ENCODE results near the gene CTBP1. TPM values are rescaled to one million over a fixed set of nuclear protein-coding genes. Genes with fewer than 3 reads are reported as not detected.
A peak's percentile ranks its signal among the peaks of the same experiment; 100 is the strongest.

CTBP1 gene
- polyA plus RNA-seq, 1 donor (not counting 4 experiments of a cell fraction or from before 2014, with no cell fraction given) = 46.9 TPM

DNA sequence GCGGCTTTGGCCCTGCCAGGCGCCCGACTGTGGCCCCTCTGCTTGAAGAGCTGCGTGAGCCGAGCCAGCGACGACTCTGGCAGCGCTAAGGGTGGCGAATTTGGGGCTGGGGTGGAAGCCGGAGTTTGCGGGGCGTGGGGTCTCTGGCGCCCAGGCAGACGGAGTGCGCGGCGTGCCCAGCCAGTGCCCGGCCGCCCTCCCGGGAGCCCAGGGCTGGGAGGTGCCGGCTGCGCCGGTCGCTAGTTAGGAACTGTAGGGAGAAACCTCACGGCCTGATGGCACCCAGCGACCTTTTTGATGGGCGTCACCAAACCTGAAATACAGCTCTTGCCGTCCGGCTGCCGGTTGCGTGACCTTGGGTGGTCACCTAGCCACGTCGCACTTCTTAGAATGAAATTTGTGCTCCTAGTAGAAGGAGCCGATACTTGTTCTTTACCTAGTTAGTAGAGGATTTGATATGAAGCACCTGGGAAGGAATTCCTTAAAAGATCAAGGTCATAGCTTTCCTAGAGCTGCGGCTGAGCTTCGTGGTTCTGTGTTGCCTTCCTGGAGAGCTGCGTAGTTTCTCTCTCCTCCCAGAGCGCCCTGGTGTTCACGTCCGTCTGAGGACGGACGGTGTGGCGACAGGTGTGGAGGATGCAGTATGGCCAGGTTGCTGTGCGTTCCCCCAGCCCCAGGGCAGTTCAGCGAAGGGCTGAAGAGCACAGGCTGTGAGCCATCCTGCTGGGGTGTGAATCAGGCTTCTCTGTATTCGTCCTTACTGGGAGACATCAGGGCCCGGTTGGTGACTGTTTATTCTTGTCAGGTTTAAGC is 41.4 kb upstream of the CTBP1 start:
- Histone ChIP-seq H3K36me3 (ENCODE audit: control insufficient read depth in 2 of 2, extremely low read depth in 1 of 2, insufficient read depth in 2 of 2, low read length in 2 of 2) (peaks cover 0 to 6% of the 10 kb centered on the region in 2 experiments), H3K27ac (ENCODE audit: control insufficient read depth, insufficient read depth, low read length) (peak overlapping the region; percentile 67), H3K9ac (ENCODE audit: control insufficient read depth, extremely low read depth, insufficient read depth, low read length) (peak overlapping the region; percentile 90), H3K4me1 (ENCODE audit: control insufficient read depth, extremely low read depth, insufficient read depth, low read length) (peaks cover 23% of the 10 kb centered on the region), H3K9me3 (ENCODE audit: control insufficient read depth, low read depth, low read length) (no peaks in the 10 kb centered on the region), H4K20me1 (ENCODE audit: control insufficient read depth, extremely low read depth, insufficient read depth, low read length) (peaks cover 10% of the 10 kb centered on the region), H3K27me3 (ENCODE audit: control insufficient read depth, extremely low read depth, insufficient read depth, low read length) (no peaks in the 10 kb centered on the region), H2AFZ (ENCODE audit: control insufficient read depth, low read length) (no peak overlapping the region), H3K9me1 (ENCODE audit: control insufficient read depth, extremely low read depth, insufficient read depth, low read length) (no peaks in the 10 kb centered on the region), H3K79me2 (ENCODE audit: control insufficient read depth, insufficient read depth, low read length) (peaks cover 56% of the 10 kb centered on the region), H3K4me3 (ENCODE audit: control insufficient read depth in 2 of 3, extremely low read depth in 1 of 3, insufficient read depth in 2 of 3, low read depth in 1 of 3, low read length in 3 of 3) (peak overlapping the region; percentile 78 to 83 (median 83)), H3K4me2 (ENCODE audit: control insufficient read depth, extremely low read depth, insufficient read depth, low read depth, low read length) (peak overlapping the region; percentile 89)
- TF ChIP-seq, protein P1, sequence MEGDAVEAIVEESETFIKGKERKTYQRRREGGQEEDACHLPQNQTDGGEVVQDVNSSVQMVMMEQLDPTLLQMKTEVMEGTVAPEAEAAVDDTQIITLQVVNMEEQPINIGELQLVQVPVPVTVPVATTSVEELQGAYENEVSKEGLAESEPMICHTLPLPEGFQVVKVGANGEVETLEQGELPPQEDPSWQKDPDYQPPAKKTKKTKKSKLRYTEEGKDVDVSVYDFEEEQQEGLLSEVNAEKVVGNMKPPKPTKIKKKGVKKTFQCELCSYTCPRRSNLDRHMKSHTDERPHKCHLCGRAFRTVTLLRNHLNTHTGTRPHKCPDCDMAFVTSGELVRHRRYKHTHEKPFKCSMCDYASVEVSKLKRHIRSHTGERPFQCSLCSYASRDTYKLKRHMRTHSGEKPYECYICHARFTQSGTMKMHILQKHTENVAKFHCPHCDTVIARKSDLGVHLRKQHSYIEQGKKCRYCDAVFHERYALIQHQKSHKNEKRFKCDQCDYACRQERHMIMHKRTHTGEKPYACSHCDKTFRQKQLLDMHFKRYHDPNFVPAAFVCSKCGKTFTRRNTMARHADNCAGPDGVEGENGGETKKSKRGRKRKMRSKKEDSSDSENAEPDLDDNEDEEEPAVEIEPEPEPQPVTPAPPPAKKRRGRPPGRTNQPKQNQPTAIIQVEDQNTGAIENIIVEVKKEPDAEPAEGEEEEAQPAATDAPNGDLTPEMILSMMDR (optimal IDR thresholded peaks at IDR 0.05 in 1 of 3, IDR thresholded peaks at IDR 0.05 in 1 of 3, conservative IDR thresholded peaks at IDR 0.05 in 1 of 3; ENCODE audit: extremely low read depth in 1 of 3, insufficient read depth in 2 of 3, low read length in 3 of 3) = no peak
- TF ChIP-seq EZH2 (IDR thresholded peaks at IDR 0.05; ENCODE audit: low read length) = no peak
- DNase-seq (ENCODE audit: low read depth, low spot score) = no peak
- dilution Hi-C loops (cut with MboI; ENCODE audit: extremely low pct_ligation_motif_present, low sequenced_read_pairs) = no loop called here
- FAIRE-seq = no peak

DNA sequence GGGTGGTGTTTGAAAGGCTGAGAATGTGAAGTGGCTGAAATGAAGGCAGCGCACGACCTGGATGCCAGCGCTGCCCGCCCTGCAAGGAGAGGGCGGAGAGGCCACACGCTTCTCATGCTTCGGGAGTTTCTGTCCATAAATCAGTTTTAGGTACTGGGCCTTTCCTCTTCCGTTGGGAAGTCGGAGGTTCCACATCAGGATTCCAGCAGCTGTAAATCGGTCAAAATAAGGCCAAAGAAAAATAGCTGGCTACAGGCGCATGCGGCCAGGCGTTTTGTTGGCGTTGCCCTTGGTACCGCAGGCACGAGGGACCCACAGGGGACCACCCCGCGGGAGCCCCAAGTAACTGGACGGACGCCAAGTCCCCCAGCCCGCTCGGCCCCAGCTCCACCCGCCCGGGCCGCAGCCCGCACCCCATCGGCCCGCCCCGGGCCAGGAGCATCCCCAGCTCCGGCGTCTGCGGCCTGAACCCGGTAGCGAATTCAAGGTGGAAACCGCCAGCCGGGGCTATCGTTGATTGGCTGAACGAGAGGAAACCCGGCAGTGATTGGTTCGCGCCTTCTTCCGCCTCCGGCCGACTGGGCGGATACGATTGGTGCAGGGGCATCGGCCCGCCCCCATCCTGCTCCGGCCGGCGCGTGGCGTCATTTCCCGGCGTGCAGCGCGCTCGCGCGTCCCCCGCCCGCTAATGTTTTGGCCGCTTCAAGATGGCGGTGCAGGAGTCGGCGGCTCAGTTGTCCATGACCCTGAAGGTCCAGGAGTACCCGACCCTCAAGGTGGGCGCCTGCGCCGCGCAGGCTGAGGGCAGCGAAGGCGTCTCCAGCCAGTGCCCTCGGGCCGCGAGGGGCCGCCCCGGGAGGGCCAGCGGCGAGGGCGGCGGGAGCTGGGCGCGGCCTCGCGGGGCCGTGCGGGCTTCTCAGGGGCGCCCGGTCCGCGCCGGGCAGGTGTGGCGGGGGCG is 40.6 kb upstream of the CTBP1 start, which contains the start of gene MAEA:
Gene MAEA (plus strand): TSS at position 685 of the 958 bp plus-strand sequence. CDS start 23 bp downstream, at position 708.
- peak within 1 kb of the TSS; percentile 89 for H3K4me2 ChIP-seq (ENCODE audit: control insufficient read depth, extremely low read depth, insufficient read depth, low read depth, low read length)
- peak within 1 kb of the TSS; percentile 67 for H3K27ac ChIP-seq (ENCODE audit: control insufficient read depth, insufficient read depth, low read length)
- H3K27me3 ChIP-seq (ENCODE audit: control insufficient read depth, extremely low read depth, insufficient read depth, low read length) = no peaks in the 10 kb centered on the region
- peaks cover 4% of the 10 kb centered on the region for H4K20me1 ChIP-seq (ENCODE audit: control insufficient read depth, extremely low read depth, insufficient read depth, low read length)
- DNase-seq (ENCODE audit: low read depth, low spot score) (peak; percentile 76), FAIRE-seq (peak; percentile 51)
- no peak for TF ChIP-seq EZH2 (IDR thresholded peaks at IDR 0.05; ENCODE audit: low read length)
- dilution Hi-C loops (cut with MboI; ENCODE audit: extremely low pct_ligation_motif_present, low sequenced_read_pairs) = no loop called here
- H3K9me3 ChIP-seq (ENCODE audit: control insufficient read depth, low read depth, low read length) = no peaks in the 10 kb centered on the region
- H3K4me3 ChIP-seq (ENCODE audit: control insufficient read depth in 2 of 3, extremely low read depth in 1 of 3, insufficient read depth in 2 of 3, low read depth in 1 of 3, low read length in 3 of 3) = peak within 1 kb of the TSS; percentile 78 to 83 (median 83)
- H3K36me3 ChIP-seq (ENCODE audit: control insufficient read depth in 2 of 2, extremely low read depth in 1 of 2, insufficient read depth in 2 of 2, low read length in 2 of 2) = peaks cover 0 to 6% of the 10 kb centered on the region in 2 experiments
- H2AFZ ChIP-seq (ENCODE audit: control insufficient read depth, low read length) = peak within 1 kb of the TSS; percentile 83
- peaks cover 23% of the 10 kb centered on the region for H3K4me1 ChIP-seq (ENCODE audit: control insufficient read depth, extremely low read depth, insufficient read depth, low read length)
- H3K9me1 ChIP-seq (ENCODE audit: control insufficient read depth, extremely low read depth, insufficient read depth, low read length) = no peaks in the 10 kb centered on the region
- H3K9ac ChIP-seq (ENCODE audit: control insufficient read depth, extremely low read depth, insufficient read depth, low read length) = peak within 1 kb of the TSS; percentile 90
- peaks cover 48% of the 10 kb centered on the region for H3K79me2 ChIP-seq (ENCODE audit: control insufficient read depth, insufficient read depth, low read length)

Measured in keratinocyte (primary cell).